Measurements from ENCODE around the gene HLA-A.

Gene HLA-A

GRCh38 chr6:29945281-29945820, 3.0 kb downstream of the HLA-A start:
- TF ChIP-seq CTCF (IDR thresholded peaks at IDR 0.05): no peak
- no peak overlapping the region for H3K4me3 ChIP-seq
- no peak for DNase-seq (ENCODE audit: low spot score)
- no peak overlapping the region for H3K27ac ChIP-seq

GRCh38 chr6:29946223-29947076, 4.1 kb downstream of the HLA-A start:
- Histone ChIP-seq H3K4me3 (no peak overlapping the region), H3K27ac (no peak overlapping the region)
- TF ChIP-seq CTCF (IDR thresholded peaks at IDR 0.05): no peak
- DNase-seq (ENCODE audit: low spot score): no peak

GRCh38 chr6:29947077-29947980, 5.0 kb downstream of the HLA-A start:
- H3K27ac ChIP-seq: peak overlapping the region in 1 of 2 donors; percentile 5

GRCh38 chr6:29948277-29948676, 5.9 kb downstream of the HLA-A start:
- DNase-seq (ENCODE audit: low spot score): no peak
- TF ChIP-seq CTCF (IDR thresholded peaks at IDR 0.05): no peak
- Histone ChIP-seq H3K27ac (no peak overlapping the region), H3K4me3 (no peak overlapping the region)

More at GRCh38 chr6:29947077-29947980, 5.0 kb downstream of the HLA-A start:
- TF ChIP-seq CTCF (IDR thresholded peaks at IDR 0.05): no peak
- no peak overlapping the region for H3K4me3 ChIP-seq
- no peak for DNase-seq (ENCODE audit: low spot score)

- no peak overlapping the region for H3K27ac ChIP-seq
- no peak overlapping the region for H3K4me3 ChIP-seq
- TF ChIP-seq CTCF (IDR thresholded peaks at IDR 0.05): no peak
- no peak for DNase-seq (ENCODE audit: low spot score)
Observed at GRCh38 chr6:29949934-29950333, 7.6 kb downstream of the HLA-A start.

GRCh38 chr6:29951882-29952281, 9.6 kb downstream of the HLA-A start:
- TF ChIP-seq CTCF (IDR thresholded peaks at IDR 0.05): no peak
- DNase-seq (ENCODE audit: low spot score): no peak
- no peak overlapping the region for H3K27ac ChIP-seq
- no peak overlapping the region for H3K4me3 ChIP-seq
